Measurements from ENCODE around the gene SLC8A2. TPM values are rescaled to one million over a fixed set of nuclear protein-coding genes. Genes with fewer than 3 reads are reported as not detected.

SLC8A2 gene
- total and polyA plus RNA-seq, 3 donors from 2014 or later, result 4.2 to 12.9 (median 5.0) TPM

GRCh38 chr19:47429140-47429793, 42.4 kb downstream of the SLC8A2 start:
- Histone ChIP-seq H3K9me3 (no peaks in the 10 kb centered on the region), H3K27me3 (no peaks in the 10 kb centered on the region), H3K36me3 (ENCODE audit: low read depth, missing control alignments) (no peaks in the 10 kb centered on the region), H3K27ac (no peak overlapping the region), H3K4me3 (no peak overlapping the region), H3K4me1 (peaks cover 10% of the 10 kb centered on the region)
- no peak for DNase-seq
- intact Hi-C loops (cut with DNase I; ENCODE audit: low total_unique reads), result no loop called here
- TF ChIP-seq, protein P1, sequence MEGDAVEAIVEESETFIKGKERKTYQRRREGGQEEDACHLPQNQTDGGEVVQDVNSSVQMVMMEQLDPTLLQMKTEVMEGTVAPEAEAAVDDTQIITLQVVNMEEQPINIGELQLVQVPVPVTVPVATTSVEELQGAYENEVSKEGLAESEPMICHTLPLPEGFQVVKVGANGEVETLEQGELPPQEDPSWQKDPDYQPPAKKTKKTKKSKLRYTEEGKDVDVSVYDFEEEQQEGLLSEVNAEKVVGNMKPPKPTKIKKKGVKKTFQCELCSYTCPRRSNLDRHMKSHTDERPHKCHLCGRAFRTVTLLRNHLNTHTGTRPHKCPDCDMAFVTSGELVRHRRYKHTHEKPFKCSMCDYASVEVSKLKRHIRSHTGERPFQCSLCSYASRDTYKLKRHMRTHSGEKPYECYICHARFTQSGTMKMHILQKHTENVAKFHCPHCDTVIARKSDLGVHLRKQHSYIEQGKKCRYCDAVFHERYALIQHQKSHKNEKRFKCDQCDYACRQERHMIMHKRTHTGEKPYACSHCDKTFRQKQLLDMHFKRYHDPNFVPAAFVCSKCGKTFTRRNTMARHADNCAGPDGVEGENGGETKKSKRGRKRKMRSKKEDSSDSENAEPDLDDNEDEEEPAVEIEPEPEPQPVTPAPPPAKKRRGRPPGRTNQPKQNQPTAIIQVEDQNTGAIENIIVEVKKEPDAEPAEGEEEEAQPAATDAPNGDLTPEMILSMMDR (IDR thresholded peaks at IDR 0.05), result no peak
- TF ChIP-seq POLR2A (IDR thresholded peaks at IDR 0.05), result no peak
- WGBS, 2 donors, result 13 to 24% methylated on average over 18 to 20 of the region's 20 CpGs

- intact Hi-C loops (cut with DNase I; ENCODE audit: low total_unique reads), result no loop called here
- Histone ChIP-seq H3K27ac (no peak overlapping the region), H3K36me3 (ENCODE audit: low read depth, missing control alignments) (no peaks in the 10 kb centered on the region), H3K4me3 (no peak overlapping the region), H3K9me3 (no peaks in the 10 kb centered on the region), H3K4me1 (peaks cover 10% of the 10 kb centered on the region), H3K27me3 (no peaks in the 10 kb centered on the region)
- no peak for TF ChIP-seq POLR2A (IDR thresholded peaks at IDR 0.05)
- TF ChIP-seq, protein P1 (IDR thresholded peaks at IDR 0.05), result no peak
- DNase-seq, result peak; percentile 94
- 2% methylated on average over 27 of the region's 27 CpGs for WGBS, 2 donors
These were observed 43.4 kb downstream of the SLC8A2 start for GRCh38 chr19:47428177-47428894.

GRCh38 chr19:47427241-47428176, 44.2 kb downstream of the SLC8A2 start:
- Histone ChIP-seq H3K36me3 (ENCODE audit: low read depth, missing control alignments) (no peaks in the 10 kb centered on the region), H3K4me3 (no peak overlapping the region), H3K27ac (no peak overlapping the region), H3K27me3 (no peaks in the 10 kb centered on the region), H3K9me3 (no peaks in the 10 kb centered on the region), H3K4me1 (peaks cover 10% of the 10 kb centered on the region)
- 9% methylated on average over 17 of the region's 17 CpGs for WGBS, 2 donors
- intact Hi-C loops (cut with DNase I; ENCODE audit: low total_unique reads), result no loop called here
- TF ChIP-seq, protein P1 (IDR thresholded peaks at IDR 0.05), result peak; percentile 63 to 85 (median 72)
- TF ChIP-seq POLR2A (IDR thresholded peaks at IDR 0.05), result no peak
- DNase-seq, result peak; percentile 67

- no peaks in the 10 kb centered on the region for H3K36me3 ChIP-seq (ENCODE audit: low read depth, missing control alignments)
- H3K4me1 ChIP-seq, result peaks cover 7% of the 10 kb centered on the region
- 30 to 34% methylated on average over 19 of the region's 19 CpGs for WGBS, 2 donors
- intact Hi-C loops (cut with DNase I; ENCODE audit: low total_unique reads), result no loop called here
- no peaks in the 10 kb centered on the region for H3K9me3 ChIP-seq
- no peaks in the 10 kb centered on the region for H3K27me3 ChIP-seq
- H3K27ac ChIP-seq, result no peak overlapping the region
- TF ChIP-seq, protein P1 (IDR thresholded peaks at IDR 0.05), result no peak
- TF ChIP-seq POLR2A (IDR thresholded peaks at IDR 0.05), result no peak
- no peak for DNase-seq
- H3K4me3 ChIP-seq, result no peak overlapping the region
These were observed 48.4 kb downstream of the SLC8A2 start for GRCh38 chr19:47423203-47423882.
